HepG2 (cell line): Measurements from ENCODE around the gene DAB2IP. TPM values are rescaled to one million over a fixed set of nuclear protein-coding genes. Genes with fewer than 3 reads are reported as not detected.

Source experiments
- ATAC-seq: fragments of 200-7000 bp; cut with Tn5 transposase; 3 replicates; pipeline ENCODE4 v1.9.1; 2020; ENCODE audit warnings: mild to moderate bottlenecking, moderate library complexity
- BruUV-seq: library from RNA; stranded (reverse); fragments of 400-500 nt; replicated peaks from 2 replicates; lab custom pipeline; 2021; lab: Mats Ljungman, UMichigan
- CTCF ChIA-PET: fragments of 300-600 bp; formaldehyde crosslinking; extraction: SDS; loops from one replicate; lab custom pipeline; 2021; ENCODE audit warnings: low total read pairs, inconsistent platforms, low intra/inter-chr PET ratio; lab: Yijun Ruan, JAX
- POLR2A ChIA-PET: fragments of 350-600 bp; sonication (Branson Sonifier 250); formaldehyde crosslinking; loops from one replicate; lab custom pipeline; 2020; ENCODE audit warnings: antibody characterized with exemption, inconsistent platforms; lab: Yijun Ruan, JAX
- DNase-seq: peaks from one replicate; pipeline ENCODE4 v3.0.0-alpha.2; 2015; ENCODE audit warnings: low spot score
- FAIRE-seq: peaks from 3 replicates; lab custom pipeline; 2011; peaks lifted over from hg19 to GRCh38; lab: Jason Lieb, UNC
- H2AFZ ChIP-seq: one replicate; pipeline ENCODE4 v1.6.1; 2011; ENCODE audit warnings: low read length, inconsistent platforms
- H3K27ac ChIP-seq: fragments of 300-600 bp; 3 replicates; pipeline ENCODE4 v1.8.0; 2011; ENCODE audit warnings: mixed run types, mild to moderate bottlenecking, mixed read lengths, low read length, inconsistent platforms; ENCODE audit not compliant: insufficient read depth; ENCODE audit errors: extremely low read length
- H3K27me3 ChIP-seq, 2 experiments: fragments of 200-600 bp in 1 of 2; 2 replicates in 1 of 2; 3 replicates in 1 of 2; pipeline versions ENCODE4 v1.6.0 to v1.8.0; 2011; ENCODE audit warnings: low read length in 2 of 2, mild to moderate bottlenecking in 2 of 2, moderate library complexity in 2 of 2, inconsistent platforms in 1 of 2; ENCODE audit not compliant: insufficient read depth in 2 of 2, control insufficient read depth in 1 of 2
- H3K36me3 ChIP-seq, 2 experiments: fragments of 200-600 bp in 1 of 2; replicated peaks in 1 of 2; 2 replicates in 1 of 2; 3 replicates in 1 of 2; pipeline versions ENCODE4 v1.5.1 to v1.8.0; 2011; ENCODE audit warnings: low read length in 2 of 2, inconsistent platforms in 1 of 2; ENCODE audit not compliant: insufficient read depth in 2 of 2, control insufficient read depth in 1 of 2
- H3K4me1 ChIP-seq: 2 replicates; pipeline ENCODE4 v1.5.1; 2012; ENCODE audit warnings: low read length, inconsistent platforms; ENCODE audit not compliant: insufficient read depth
- H3K4me2 ChIP-seq: 2 replicates; pipeline ENCODE4 v1.6.0; 2011; ENCODE audit warnings: low read depth, low read length, inconsistent platforms
- H3K4me3 ChIP-seq, 3 experiments: fragments of 200-600 bp in 1 of 3; sonication (generic), shearing (Covaris generic) in 1 of 3; replicated peaks in 1 of 3; 2 replicates each; pipeline ENCODE4 v1.5.1; 2011 to 2016; ENCODE audit warnings: low read length in 3 of 3, inconsistent platforms in 2 of 3, low read depth in 2 of 3, mild to moderate bottlenecking in 2 of 3, control low read depth in 1 of 3, mixed read lengths in 1 of 3; ENCODE audit not compliant: insufficient read depth in 1 of 3
- H3K79me2 ChIP-seq: one replicate; pipeline ENCODE4 v1.6.1; 2011; ENCODE audit warnings: low read length, inconsistent platforms; ENCODE audit not compliant: insufficient read depth
- H3K9ac ChIP-seq: 2 replicates; pipeline ENCODE4 v1.6.0; 2011; ENCODE audit warnings: mild to moderate bottlenecking, low read depth, low read length, inconsistent platforms; ENCODE audit not compliant: insufficient read depth
- H3K9me3 ChIP-seq: 2 replicates; pipeline ENCODE4 v1.5.1; 2012; ENCODE audit warnings: mild to moderate bottlenecking, low read length
- H4K20me1 ChIP-seq: 2 replicates; pipeline ENCODE4 v1.6.0; 2011; ENCODE audit warnings: inconsistent platforms, mild to moderate bottlenecking, low read length, moderate library complexity; ENCODE audit not compliant: insufficient read depth
- E2F1 ChIP-seq: sonication (generic); formaldehyde crosslinking; IDR thresholded peaks from 2 replicates; pipeline ENCODE4 v1.5.0; 2020; ENCODE audit warnings: missing genetic modification reagents
- GATAD1 ChIP-seq: IDR thresholded peaks from 2 replicates; pipeline ENCODE4 v1.6.1; 2016; ENCODE audit warnings: missing genetic modification reagents, missing compliant biosample characterization
- HNF4A ChIP-seq: sonication (generic); formaldehyde crosslinking; IDR thresholded peaks from 2 replicates; pipeline ENCODE4 v1.4.0; 2020; ENCODE audit warnings: missing genetic modification reagents
- MIER3 ChIP-seq: IDR thresholded peaks from 2 replicates; pipeline ENCODE4 v1.6.1; 2016; ENCODE audit warnings: missing compliant biosample characterization, borderline replicate concordance
- MLX ChIP-seq: IDR thresholded peaks from 2 replicates; pipeline ENCODE4 v1.6.1; 2016
- POLR2A ChIP-seq, 2 experiments: IDR thresholded peaks; 2 replicates each; pipeline ENCODE4 v1.6.1; 2011; ENCODE audit warnings: low read depth in 2 of 2, low read length in 2 of 2, mild to moderate bottlenecking in 1 of 2, moderate library complexity in 1 of 2; ENCODE audit not compliant: insufficient read depth in 1 of 2
- RELA ChIP-seq: sonication (generic); formaldehyde crosslinking; IDR thresholded peaks from 2 replicates; pipeline ENCODE4 v1.4.0; 2020; ENCODE audit warnings: missing genetic modification reagents
- SOX6 ChIP-seq, 2 experiments: fragments of 450-650 bp in 1 of 2; sonication (generic) in 1 of 2; formaldehyde crosslinking in 1 of 2; IDR thresholded peaks; 2 replicates each; pipeline versions ENCODE4 v1.4.0 to v1.6.1; 2017 to 2020; ENCODE audit warnings: antibody characterized with exemption in 1 of 2, mild to moderate bottlenecking in 1 of 2, missing genetic modification reagents in 1 of 2
- TBL1XR1 ChIP-seq: fragments of 150-350 bp; IDR thresholded peaks from 2 replicates; pipeline ENCODE4 v1.6.1; 2014; ENCODE audit warnings: borderline replicate concordance, low read length; ENCODE audit not compliant: partially characterized antibody
- TFDP2 ChIP-seq: sonication (generic); formaldehyde crosslinking; IDR thresholded peaks from 2 replicates; pipeline ENCODE4 v1.4.0; 2020; ENCODE audit warnings: missing genetic modification reagents
- YEATS2 ChIP-seq: sonication (generic); formaldehyde crosslinking; IDR thresholded peaks from 2 replicates; pipeline ENCODE4 v1.4.0; 2020; ENCODE audit warnings: missing genetic modification reagents, borderline replicate concordance
- ZBTB38 ChIP-seq: sonication (generic); formaldehyde crosslinking; IDR thresholded peaks from 2 replicates; pipeline ENCODE4 v1.5.1; 2020; ENCODE audit warnings: mild to moderate bottlenecking, missing genetic modification reagents
- WGBS: methylation state at CpG from one replicate; pipeline ENCODE4 v1.1.6; 2017; ENCODE audit warnings: low lambda C conversion rate; 5-methylcytosine and 5-hydroxymethylcytosine counted together
- in situ Hi-C: cut with HindIII; loops from 2 replicates; pipeline ENCODE4 v1.10.0; 2017; ENCODE audit warnings: low pct_unique_long_range_greater_than_20kb; ENCODE audit not compliant: extremely low pct_ligation_motif_present
- intact Hi-C: fragments of 100-400 bp; cut with micrococcal nuclease; formaldehyde crosslinking; loops from one replicate; pipeline ENCODE4 v1.10.0; 2022; ENCODE audit not compliant: unreplicated experiment
- polyA plus RNA-seq, 8 experiments: library from polyadenylated mRNA; depleted of rRNA in 3 of 8; stranded (reverse) in 7 of 8; unstranded in 1 of 8; fragments of >200 nt; fragmentation: Illumina TruSeq in 4 of 8; extraction: Trizol in 4 of 8; gene quantifications; 2 replicates each; pipeline versions ENCODE4 v1.2.1 to v1.2.3, GENCODE V29; 2011 to 2016; ENCODE audit warnings: low read depth in 4 of 8, missing spikeins in 1 of 8, mixed read lengths in 1 of 8; ENCODE audit not compliant: insufficient read depth in 1 of 8
- total RNA-seq, 5 experiments: library from RNA; depleted of rRNA; stranded (reverse); fragments of >200 nt; fragmentation: Illumina TruSeq; extraction: Trizol; gene quantifications; 2 replicates each; pipeline ENCODE4 v1.2.3, GENCODE V29; 2016; ENCODE audit warnings: low read depth in 1 of 5
- TF ChIP-seq, protein P1 (sequence below): sonication (generic); formaldehyde crosslinking; IDR thresholded peaks from 2 replicates; pipeline ENCODE4 v1.8.1; 2022; ENCODE audit warnings: low read depth, mild to moderate bottlenecking, missing genetic modification reagents

The DAB2IP gene
- total and polyA plus RNA-seq, 2 of the 13 experiments (the other 11 are each of a cell fraction or from before 2014, with no cell fraction given) = 25.3 to 37.9 TPM

DNA sequence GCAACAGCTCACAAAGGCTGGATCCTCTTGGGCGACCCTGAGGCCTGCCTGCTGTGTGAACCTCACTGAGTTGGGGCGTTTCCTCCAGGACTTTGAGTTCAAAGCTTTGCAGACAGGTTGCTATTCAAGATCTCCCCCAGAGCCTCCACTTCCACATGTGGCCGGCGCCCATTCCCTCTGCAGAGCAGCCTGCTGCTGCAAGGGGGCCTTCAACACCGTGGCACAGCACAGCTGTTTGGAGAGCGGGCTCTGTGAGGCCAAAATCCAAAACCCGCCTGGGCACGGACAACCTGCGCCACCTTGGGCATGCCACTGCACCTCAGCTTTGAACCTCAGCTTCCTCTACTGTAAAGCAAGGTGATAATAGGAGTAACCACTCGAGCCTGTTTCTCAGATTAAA, 160.3 kb downstream of the DAB2IP start:
- CTCF ChIA-PET = no interaction called here
- H3K9ac ChIP-seq = no peak overlapping the region
- peak; percentile 27; the same call in 2 of the 3 replicates for ATAC-seq
- peaks cover 3 to 46% of the 10 kb centered on the region in 2 experiments; a peak in 4 of 5 replicates for H3K27me3 ChIP-seq
- TF ChIP-seq GATAD1 (CRISPR knock-in tag) (no peak), TBL1XR1 (no peak), HNF4A (CRISPR knock-in tag) (no peak), E2F1 (CRISPR knock-in tag) (no peak), MLX (CRISPR knock-in tag) (no peak)
- TF ChIP-seq, all 625 proteins: peak for 0
- BruUV-seq = no TSS peak
- H3K4me2 ChIP-seq = no peak overlapping the region
- 30% methylated on average over 9 of the region's 10 CpGs for WGBS
- no peaks in the 10 kb centered on the region for H3K9me3 ChIP-seq
- H3K36me3 ChIP-seq = no peaks in the 10 kb centered on the region
- H2AFZ ChIP-seq = no peak overlapping the region
- H3K4me3 ChIP-seq = no peak overlapping the region
- no peak for DNase-seq
- intact Hi-C loops (no loop called here), in situ Hi-C loops (no loop called here)
- no peaks in the 10 kb centered on the region for H4K20me1 ChIP-seq
- no peak overlapping the region for H3K27ac ChIP-seq
- POLR2A ChIA-PET = no interaction called here
- FAIRE-seq = no peak
- H3K4me1 ChIP-seq = peaks cover 10% of the 10 kb centered on the region; the same call in 1 of the 2 replicates
- no peaks in the 10 kb centered on the region for H3K79me2 ChIP-seq

GRCh38 chr9:121812159-121812735, 160.8 kb downstream of the DAB2IP start:
- WGBS = 25% methylated on average over 5 of the region's 12 CpGs
- no peak for TF ChIP-seq ZBTB38 (CRISPR knock-in tag)
- no peak for TF ChIP-seq YEATS2 (CRISPR knock-in tag)
- TF ChIP-seq TFDP2 (CRISPR knock-in tag) = no peak
- TF ChIP-seq POLR2A (IDR thresholded peaks at IDR 0.05; ENCODE audit: insufficient read depth in 1 of 2, low read depth in 2 of 2, low read length in 2 of 2) = no peak
- no peak for TF ChIP-seq RELA (CRISPR knock-in tag)
- TF ChIP-seq SOX6 (IDR thresholded peaks at IDR 0.05) = no peak
- no peak for TF ChIP-seq SOX6 (CRISPR knock-in tag; IDR thresholded peaks at IDR 0.05)
- TF ChIP-seq, protein P1, sequence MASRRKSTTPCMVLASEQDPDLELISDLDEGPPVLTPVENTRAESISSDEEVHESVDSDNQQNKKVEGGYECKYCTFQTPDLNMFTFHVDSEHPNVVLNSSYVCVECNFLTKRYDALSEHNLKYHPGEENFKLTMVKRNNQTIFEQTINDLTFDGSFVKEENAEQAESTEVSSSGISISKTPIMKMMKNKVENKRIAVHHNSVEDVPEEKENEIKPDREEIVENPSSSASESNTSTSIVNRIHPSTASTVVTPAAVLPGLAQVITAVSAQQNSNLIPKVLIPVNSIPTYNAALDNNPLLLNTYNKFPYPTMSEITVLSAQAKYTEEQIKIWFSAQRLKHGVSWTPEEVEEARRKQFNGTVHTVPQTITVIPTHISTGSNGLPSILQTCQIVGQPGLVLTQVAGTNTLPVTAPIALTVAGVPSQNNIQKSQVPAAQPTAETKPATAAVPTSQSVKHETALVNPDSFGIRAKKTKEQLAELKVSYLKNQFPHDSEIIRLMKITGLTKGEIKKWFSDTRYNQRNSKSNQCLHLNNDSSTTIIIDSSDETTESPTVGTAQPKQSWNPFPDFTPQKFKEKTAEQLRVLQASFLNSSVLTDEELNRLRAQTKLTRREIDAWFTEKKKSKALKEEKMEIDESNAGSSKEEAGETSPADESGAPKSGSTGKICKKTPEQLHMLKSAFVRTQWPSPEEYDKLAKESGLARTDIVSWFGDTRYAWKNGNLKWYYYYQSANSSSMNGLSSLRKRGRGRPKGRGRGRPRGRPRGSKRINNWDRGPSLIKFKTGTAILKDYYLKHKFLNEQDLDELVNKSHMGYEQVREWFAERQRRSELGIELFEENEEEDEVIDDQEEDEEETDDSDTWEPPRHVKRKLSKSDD (CRISPR knock-in tag) = no peak
- no peak for TF ChIP-seq MIER3 (CRISPR knock-in tag)

More at GRCh38 chr9:121812159-121812735, 160.8 kb downstream of the DAB2IP start:
- ATAC-seq = no peak; the same call in 2 of the 3 replicates
- H3K79me2 ChIP-seq = no peaks in the 10 kb centered on the region
- CTCF ChIA-PET = no interaction called here
- no peak overlapping the region for H2AFZ ChIP-seq
- H3K27me3 ChIP-seq = peaks cover 3 to 48% of the 10 kb centered on the region in 2 experiments; a peak in 4 of 5 replicates
- in situ Hi-C loops = no loop called here
- H3K36me3 ChIP-seq = no peaks in the 10 kb centered on the region
- FAIRE-seq = no peak
- BruUV-seq = no TSS peak
- no peak for DNase-seq
- intact Hi-C loops = no loop called here
- no peak overlapping the region for H3K27ac ChIP-seq
- no peaks in the 10 kb centered on the region for H4K20me1 ChIP-seq
- H3K9ac ChIP-seq = no peak overlapping the region
- no peak overlapping the region for H3K4me2 ChIP-seq
- peaks cover 10% of the 10 kb centered on the region; the same call in 1 of the 2 replicates for H3K4me1 ChIP-seq
- H3K9me3 ChIP-seq = no peaks in the 10 kb centered on the region
- no peak overlapping the region for H3K4me3 ChIP-seq
- POLR2A ChIA-PET = no interaction called here
